DMS 273 treated with DMSO at 0.1 percent for 48 hours (cell line): ENCODE data around the gene C4A.
"Not testable (repeated sequence)": the region's sequence is repeated elsewhere in the genome, so short reads cannot be mapped to it uniquely, and the experiment has no call there.

Experiments used
- DNase-seq: peaks from one replicate; lab custom pipeline; 2025; lab: John Stamatoyannopoulos, UW

The C4A gene

GRCh38 chr6:31981744-31982143 lies at the start of gene C4A:
TSS of gene C4A (plus strand) at chr6:31982057. CDS start at chr6:31982108, 51 bp downstream.
- not testable (repeated sequence) for DNase-seq

- DNase-seq: not testable (repeated sequence)
These were observed 49.7 kb upstream of the C4A start for GRCh38 chr6:31932137-31932536.

GRCh38 chr6:31933537-31933936 lies 48.3 kb upstream of the C4A start:
- DNase-seq: no peak

DNA sequence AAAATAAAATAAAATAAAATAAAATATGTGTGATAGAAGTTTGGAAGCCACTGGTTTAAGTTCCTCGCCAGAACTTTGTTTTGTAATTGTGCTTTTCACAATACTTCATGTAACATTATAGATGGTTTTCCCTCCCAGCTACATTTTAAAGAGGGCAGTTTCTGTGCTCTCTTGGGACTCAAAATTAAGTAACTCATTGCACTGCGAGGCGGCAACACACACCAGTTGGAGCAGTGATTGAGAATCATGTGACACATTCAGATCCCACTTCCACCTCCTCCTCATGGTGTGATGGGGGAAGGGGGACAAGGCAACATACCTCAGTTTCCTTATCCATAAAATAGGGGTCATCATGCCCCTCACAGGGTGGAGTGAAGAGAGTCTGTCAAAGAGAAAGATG lies 46.8 kb upstream of the C4A start:
- no peak for DNase-seq

DNA sequence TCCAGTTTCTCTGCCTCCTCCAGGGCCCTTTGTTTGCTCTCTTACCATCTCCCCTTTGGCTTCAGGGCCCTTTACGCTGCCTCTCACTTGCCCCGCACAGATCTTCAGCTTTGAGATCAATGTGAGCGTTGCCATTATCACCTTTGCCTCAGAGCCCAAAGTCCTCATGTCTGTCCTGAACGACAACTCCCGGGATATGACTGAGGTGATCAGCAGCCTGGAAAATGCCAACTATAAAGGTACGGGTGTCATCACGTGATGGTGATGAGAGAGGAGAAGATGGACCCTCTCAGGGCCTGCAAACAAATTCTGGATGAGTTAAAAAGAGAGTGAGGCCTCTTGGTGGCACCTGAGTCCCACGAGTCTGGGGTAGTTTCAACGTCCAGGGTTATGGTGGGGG lies 46.0 kb upstream of the C4A start:
- DNase-seq: no peak

- peak; percentile 29 for DNase-seq
These were observed 41.6 kb upstream of the C4A start for GRCh38 chr6:31940256-31940664.

DNA sequence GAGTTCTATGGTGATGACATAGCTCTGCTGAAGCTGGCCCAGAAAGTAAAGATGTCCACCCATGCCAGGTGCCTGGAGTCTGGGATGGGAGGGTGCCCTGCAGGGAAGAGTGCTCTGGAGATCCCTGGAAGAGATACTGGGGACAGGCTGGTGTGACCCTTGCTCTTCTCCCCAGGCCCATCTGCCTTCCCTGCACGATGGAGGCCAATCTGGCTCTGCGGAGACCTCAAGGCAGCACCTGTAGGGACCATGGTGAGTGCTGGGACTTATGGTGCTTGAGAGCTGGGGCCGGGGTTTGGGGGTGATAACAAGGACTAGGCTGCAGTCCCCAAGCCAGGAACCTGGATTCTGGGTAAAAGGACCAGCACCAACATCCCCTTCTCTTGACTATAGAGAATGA lies 38.1 kb upstream of the C4A start:
- DNase-seq: no peak

DNA sequence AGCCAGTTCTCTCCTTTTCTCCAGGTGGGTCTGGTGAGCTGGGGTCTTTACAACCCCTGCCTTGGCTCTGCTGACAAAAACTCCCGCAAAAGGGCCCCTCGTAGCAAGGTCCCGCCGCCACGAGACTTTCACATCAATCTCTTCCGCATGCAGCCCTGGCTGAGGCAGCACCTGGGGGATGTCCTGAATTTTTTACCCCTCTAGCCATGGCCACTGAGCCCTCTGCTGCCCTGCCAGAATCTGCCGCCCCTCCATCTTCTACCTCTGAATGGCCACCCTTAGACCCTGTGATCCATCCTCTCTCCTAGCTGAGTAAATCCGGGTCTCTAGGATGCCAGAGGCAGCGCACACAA lies 36.7 kb upstream of the C4A start:
- DNase-seq: no peak

DNA sequence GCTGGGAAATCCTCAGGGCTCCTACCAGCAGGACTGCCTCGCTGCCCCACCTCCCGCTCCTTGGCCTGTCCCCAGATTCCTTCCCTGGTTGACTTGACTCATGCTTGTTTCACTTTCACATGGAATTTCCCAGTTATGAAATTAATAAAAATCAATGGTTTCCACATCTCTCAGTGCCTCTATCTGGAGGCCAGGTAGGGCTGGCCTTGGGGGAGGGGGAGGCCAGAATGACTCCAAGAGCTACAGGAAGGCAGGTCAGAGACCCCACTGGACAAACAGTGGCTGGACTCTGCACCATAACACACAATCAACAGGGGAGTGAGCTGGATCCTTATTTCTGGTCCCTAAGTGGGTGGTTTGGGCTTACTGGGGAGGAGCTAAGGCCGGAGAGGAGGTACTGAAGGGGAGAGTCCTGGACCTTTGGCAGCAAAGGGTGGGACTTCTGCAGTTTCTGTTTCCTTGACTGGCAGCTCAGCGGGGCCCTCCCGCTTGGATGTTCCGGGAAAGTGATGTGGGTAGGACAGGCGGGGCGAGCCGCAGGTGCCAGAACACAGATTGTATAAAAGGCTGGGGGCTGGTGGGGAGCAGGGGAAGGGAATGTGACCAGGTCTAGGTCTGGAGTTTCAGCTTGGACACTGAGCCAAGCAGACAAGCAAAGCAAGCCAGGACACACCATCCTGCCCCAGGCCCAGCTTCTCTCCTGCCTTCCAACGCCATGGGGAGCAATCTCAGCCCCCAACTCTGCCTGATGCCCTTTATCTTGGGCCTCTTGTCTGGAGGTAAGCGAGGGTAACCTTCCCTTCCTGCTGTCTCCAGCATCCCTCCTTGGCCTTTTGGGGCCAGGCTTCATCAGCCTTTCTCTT lies 36.1 kb upstream of the C4A start, which contains the start of gene CFB:
Gene CFB, plus strand, starts transcription at position 589 of the 863 bp plus-strand sequence. Its CDS starts 127 bp downstream, at position 716.
- no peak for DNase-seq

GRCh38 chr6:31946370-31946885 lies 35.4 kb upstream of the C4A start:
- DNase-seq: no peak

DNA sequence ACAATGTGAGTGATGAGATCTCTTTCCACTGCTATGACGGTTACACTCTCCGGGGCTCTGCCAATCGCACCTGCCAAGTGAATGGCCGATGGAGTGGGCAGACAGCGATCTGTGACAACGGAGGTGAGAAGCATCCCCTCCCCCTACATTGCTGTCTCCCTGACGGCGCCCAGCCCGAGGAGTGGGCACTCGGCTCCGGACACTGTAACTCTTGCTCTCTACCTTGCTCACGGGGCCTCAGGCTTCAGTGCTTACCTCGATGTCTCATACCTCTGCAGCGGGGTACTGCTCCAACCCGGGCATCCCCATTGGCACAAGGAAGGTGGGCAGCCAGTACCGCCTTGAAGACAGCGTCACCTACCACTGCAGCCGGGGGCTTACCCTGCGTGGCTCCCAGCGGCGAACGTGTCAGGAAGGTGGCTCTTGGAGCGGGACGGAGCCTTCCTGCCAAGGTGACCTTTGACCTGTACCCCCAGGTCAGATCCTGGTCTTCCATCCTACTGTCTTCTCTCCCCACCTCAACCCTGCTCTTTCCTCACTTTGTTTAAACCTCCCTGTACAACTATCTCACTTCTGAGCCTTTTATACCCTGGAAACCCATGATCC lies 34.7 kb upstream of the C4A start:
- DNase-seq: no peak

GRCh38 chr6:31947864-31948263 lies 34.0 kb upstream of the C4A start:
- no peak for DNase-seq

DNA sequence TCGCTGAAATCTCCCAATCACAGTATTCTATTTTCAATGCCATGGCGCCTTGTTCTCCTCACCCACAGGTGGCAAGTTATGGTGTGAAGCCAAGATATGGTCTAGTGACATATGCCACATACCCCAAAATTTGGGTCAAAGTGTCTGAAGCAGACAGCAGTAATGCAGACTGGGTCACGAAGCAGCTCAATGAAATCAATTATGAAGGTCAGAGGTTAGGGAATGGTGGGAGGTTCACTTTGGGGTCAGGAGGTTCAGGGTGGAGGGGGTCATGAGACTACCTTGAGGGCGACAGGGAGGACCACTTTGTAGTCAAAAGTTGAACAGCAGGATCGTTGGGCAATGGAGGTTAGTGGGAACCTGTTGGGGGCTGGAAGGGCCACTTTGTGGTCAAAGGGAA lies 33.6 kb upstream of the C4A start:
- DNase-seq: no peak

- DNase-seq: no peak
These were observed 33.0 kb upstream of the C4A start for GRCh38 chr6:31948753-31949413.

- DNase-seq: no peak
These were observed 31.8 kb upstream of the C4A start for GRCh38 chr6:31949926-31950548.

DNA sequence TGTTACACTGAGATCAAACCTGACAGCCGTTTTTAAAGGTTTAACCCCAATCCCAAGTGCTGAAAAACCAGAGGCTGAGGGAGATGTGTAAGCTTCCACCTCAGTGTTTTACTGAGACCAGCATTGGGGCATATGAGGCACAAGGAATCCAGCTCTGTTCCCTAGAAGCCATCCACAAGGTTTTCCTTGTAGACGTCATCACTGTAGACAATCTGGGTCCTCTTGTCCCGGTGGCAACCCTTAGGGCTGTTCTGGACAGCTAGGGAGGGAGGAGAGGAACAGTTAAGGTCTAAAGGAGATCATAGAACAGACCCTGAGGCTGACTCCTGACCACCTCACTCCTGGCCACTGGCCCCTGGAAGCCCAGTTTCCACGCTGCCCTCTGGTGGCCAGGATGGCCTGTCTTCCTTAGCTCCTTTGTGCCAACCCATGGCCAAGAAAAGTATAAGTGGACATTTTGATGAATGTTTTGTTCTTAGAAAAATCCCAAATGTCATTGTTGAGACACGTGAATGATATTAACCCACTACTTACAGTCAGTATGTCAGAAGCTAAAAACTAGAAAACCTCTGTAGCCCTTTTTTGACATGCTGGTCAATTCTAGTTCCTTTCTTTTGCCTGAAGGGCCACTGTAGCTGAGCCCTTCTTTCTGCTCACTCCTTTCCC lies 29.6 kb upstream of the C4A start:
- DNase-seq: no peak

DNA sequence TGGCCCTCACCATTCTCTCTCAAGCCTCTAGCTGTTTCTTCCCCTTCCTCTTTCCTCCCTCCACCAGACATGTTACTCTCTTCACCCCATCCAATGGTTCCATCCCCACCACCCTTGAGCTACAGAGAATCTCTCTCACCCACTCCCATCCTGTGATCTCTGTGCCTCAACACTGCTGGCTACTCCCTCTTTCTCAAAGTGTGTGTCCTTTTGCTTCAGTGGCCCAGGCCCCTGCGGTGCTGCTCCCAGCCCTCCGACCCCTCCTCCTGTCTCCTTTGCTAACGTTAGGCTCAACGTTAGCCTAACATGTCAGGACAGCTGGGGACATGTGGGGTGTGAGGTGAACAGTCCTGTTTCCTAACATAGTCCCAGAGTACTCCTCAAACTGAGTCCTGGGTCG lies 29.0 kb upstream of the C4A start:
- DNase-seq: no peak

DNA sequence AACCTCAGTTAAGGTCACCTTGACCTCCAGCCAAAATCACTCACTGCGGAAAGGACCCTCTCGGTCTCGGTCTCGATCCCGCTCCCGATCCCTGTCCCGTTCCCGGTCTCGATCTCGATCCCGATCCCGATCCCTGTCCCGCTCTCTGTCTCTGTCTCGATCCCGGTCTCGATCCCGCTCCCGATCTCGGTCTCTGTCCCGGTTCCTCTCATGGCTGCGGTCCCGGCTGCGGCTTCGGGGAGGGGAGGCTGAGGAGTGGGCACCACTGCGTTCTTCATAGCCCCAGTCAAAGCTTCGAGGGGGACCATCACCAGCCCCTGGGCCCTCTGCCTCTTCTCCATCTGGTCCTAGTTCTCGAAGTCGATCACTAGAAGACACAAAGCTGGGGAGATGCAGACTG lies 27.3 kb upstream of the C4A start:
- DNase-seq: no peak

DNA sequence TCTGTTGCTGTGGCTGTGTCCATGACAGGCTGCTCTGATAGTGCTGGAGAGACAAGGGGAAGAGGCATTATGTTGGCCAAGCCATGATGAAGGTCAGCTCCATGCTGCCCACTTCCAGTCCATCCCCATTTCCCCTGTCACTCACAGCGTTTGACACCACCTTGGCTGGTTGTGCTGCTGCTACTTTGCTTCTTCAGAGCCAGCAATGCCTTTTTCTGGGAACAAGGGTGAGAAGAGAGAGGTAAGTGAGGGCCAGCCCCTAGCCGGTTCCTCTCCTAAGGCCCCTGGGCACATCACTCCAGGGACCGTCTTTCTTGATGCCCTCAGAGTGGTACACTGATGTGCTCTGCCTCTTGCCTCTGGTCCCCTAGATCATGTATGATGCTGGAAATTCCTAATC lies 25.1 kb upstream of the C4A start:
- no peak for DNase-seq

DNA sequence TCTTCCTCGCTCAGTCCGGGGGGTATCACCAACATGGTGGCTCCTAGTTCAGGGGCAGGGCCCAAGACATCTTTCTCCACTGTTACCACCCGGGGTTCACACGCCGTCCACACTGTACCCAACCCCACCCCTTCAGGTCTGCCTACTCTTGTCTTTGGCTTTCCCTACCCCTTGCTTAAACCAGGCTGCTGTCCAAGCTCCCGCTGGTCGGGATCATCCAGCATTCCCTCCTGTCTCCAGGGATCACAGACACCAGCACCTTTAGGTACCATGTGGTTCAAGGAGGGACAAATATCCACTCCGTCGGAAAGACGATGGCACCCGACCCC lies 23.5 kb upstream of the C4A start:
- DNase-seq: no peak

- DNase-seq: peak; percentile 92
These were observed 22.8 kb upstream of the C4A start, which contains the start of the genes NELFE and SKIC2 for GRCh38 chr6:31958741-31959739. TSS of gene NELFE (minus strand) at chr6:31958971. CDS start at chr6:31958446, 525 bp downstream. TSS of gene SKIC2 (plus strand) at chr6:31959175. CDS start at chr6:31959193, 18 bp downstream.
